A549 (cell line): ENCODE measurements around the gene MGLL. TPM values are rescaled to one million over a fixed set of nuclear protein-coding genes. Genes with fewer than 3 reads are reported as not detected.

ENCODE experiments used
- ATAC-seq, 2 experiments: fragments of 200-7000 bp in 1 of 2; fragments of >200 bp in 1 of 2; cut with Nextera tagmentation in 1 of 2; cut with Tn5 transposase in 1 of 2; 3 replicates each; pipeline versions ENCODE4 v1.8.0 to v1.9.1; 2018 to 2020; ENCODE audit warnings: mild to moderate bottlenecking in 1 of 2, moderate library complexity in 1 of 2
- CTCF ChIA-PET: fragments of 300-600 bp; sonication (Branson Sonifier 250); formaldehyde crosslinking; extraction: SDS; loops from one replicate; lab custom pipeline; 2021; ENCODE audit warnings: antibody characterized with exemption, inconsistent platforms; lab: Yijun Ruan, JAX
- POLR2A ChIA-PET: fragments of 350-600 bp; formaldehyde crosslinking; extraction: SDS; loops from one replicate; lab custom pipeline; 2021; ENCODE audit warnings: antibody characterized with exemption, inconsistent platforms; lab: Yijun Ruan, JAX
- DNase-seq, 2 experiments: peaks; one replicate each; pipeline versions ENCODE4 v3.0.0 to v3.0.0-alpha.2; 2011 to 2016; ENCODE audit warnings: low read depth in 1 of 2, low spot score in 1 of 2
- FAIRE-seq: peaks from 2 replicates; lab custom pipeline; 2011; peaks lifted over from hg19 to GRCh38; lab: Jason Lieb, UNC
- H3K27ac ChIP-seq, 2 experiments: fragments of >200 bp; sonication (Bioruptor Twin); formaldehyde crosslinking; 3 replicates each; pipeline ENCODE4 v1.5.1; 2016 to 2017
- H3K4me1 ChIP-seq: fragments of >200 bp; sonication (Bioruptor Twin); formaldehyde crosslinking; 3 replicates; pipeline ENCODE4 v1.6.1; 2016
- H3K4me2 ChIP-seq: fragments of >200 bp; sonication (Bioruptor Twin); formaldehyde crosslinking; 3 replicates; pipeline ENCODE4 v1.6.1; 2016
- H3K4me3 ChIP-seq: fragments of >200 bp; sonication (Bioruptor Twin); formaldehyde crosslinking; 3 replicates; pipeline ENCODE4 v1.5.1; 2016
- H3K9me3 ChIP-seq: fragments of >200 bp; sonication (Bioruptor Twin); formaldehyde crosslinking; 3 replicates; pipeline ENCODE4 v1.6.1; 2016
- CBX2 ChIP-seq: fragments of 200-600 bp; sonication (generic); IDR thresholded peaks from 2 replicates; pipeline ENCODE4 v1.6.1; 2016; ENCODE audit warnings: low read depth, mild to moderate bottlenecking, borderline replicate concordance
- CBX8 ChIP-seq: fragments of 200-600 bp; sonication (generic); IDR thresholded peaks from 2 replicates; pipeline ENCODE4 v1.6.1; 2016
- HDAC2 ChIP-seq: fragments of 200-600 bp; sonication (generic); IDR thresholded peaks from 2 replicates; pipeline ENCODE4 v1.6.1; 2016
- HES2 ChIP-seq: fragments of >200 bp; sonication (Bioruptor Twin); formaldehyde crosslinking; IDR thresholded peaks from 2 replicates; pipeline ENCODE4 v1.6.1; 2016
- HOXA7 ChIP-seq: fragments of 250-450 bp; sonication (Bioruptor Pico); IDR thresholded peaks from 2 replicates; pipeline ENCODE4 v1.5.0; 2020; ENCODE audit warnings: mild to moderate bottlenecking, moderate library complexity
- HOXB13 ChIP-seq: fragments of 250-450 bp; sonication (Bioruptor Pico); IDR thresholded peaks from 2 replicates; pipeline ENCODE4 v1.5.0; 2020; ENCODE audit warnings: low read depth, mild to moderate bottlenecking, moderate library complexity
- JUNB ChIP-seq: fragments of >200 bp; sonication (Bioruptor Twin); formaldehyde crosslinking; IDR thresholded peaks from 2 replicates; pipeline ENCODE4 v1.6.1; 2016
- KDM1A ChIP-seq: fragments of 200-600 bp; sonication (generic); IDR thresholded peaks from 2 replicates; pipeline ENCODE4 v1.6.1; 2016; ENCODE audit warnings: low read depth, mild to moderate bottlenecking
- POLR2A ChIP-seq: IDR thresholded peaks from 2 replicates; pipeline ENCODE4 v1.6.1; 2012; ENCODE audit warnings: mild to moderate bottlenecking, low read length
- RAD21 ChIP-seq, 2 experiments: fragments of >200 bp in 1 of 2; sonication (Bioruptor Twin) in 1 of 2; formaldehyde crosslinking in 1 of 2; IDR thresholded peaks in 1 of 2; conservative IDR thresholded peaks in 1 of 2; 2 replicates in 1 of 2; 3 replicates in 1 of 2; pipeline ENCODE4 v1.6.1; 2012 to 2018; ENCODE audit warnings: inconsistent platforms in 1 of 2
- REST ChIP-seq: fragments of 200-600 bp; sonication (generic); IDR thresholded peaks from 2 replicates; pipeline ENCODE4 v1.6.1; 2016; ENCODE audit warnings: antibody characterized with exemption, mild to moderate bottlenecking, moderate library complexity
- TFCP2L1 ChIP-seq: fragments of 250-450 bp; sonication (Bioruptor Pico); IDR thresholded peaks from 2 replicates; pipeline ENCODE4 v1.5.0; 2021; ENCODE audit warnings: mild to moderate bottlenecking
- ZNF302 ChIP-seq: fragments of 250-450 bp; sonication (Bioruptor Pico); IDR thresholded peaks from 2 replicates; pipeline ENCODE4 v1.9.0; 2021; ENCODE audit warnings: inconsistent platforms, mild to moderate bottlenecking, moderate library complexity
- WGBS: methylation state at CpG from one replicate; pipeline ENCODE4 v1.1.6; 2017; ENCODE audit errors: missing lambda C conversion rate; 5-methylcytosine and 5-hydroxymethylcytosine counted together
- polyA plus RNA-seq, 4 experiments: library from polyadenylated mRNA; depleted of rRNA in 3 of 4; stranded (reverse); fragments of >200 nt; fragmentation: RNase III in 1 of 4; extraction: RNeasy Plus Mini Kit Qiagen cat#74134 plus additional on column Dnase treatment in 1 of 4; gene quantifications; 2 replicates in 3 of 4; 3 replicates in 1 of 4; pipeline ENCODE4 v1.2.3, GENCODE V29; 2011 to 2017
- TF ChIP-seq, protein P1 (sequence below): fragments of 450-650 bp; IDR thresholded peaks from 2 replicates; pipeline ENCODE4 v1.6.1; 2014; ENCODE audit warnings: antibody characterized with exemption
- TF ChIP-seq, protein P2 (sequence below): fragments of 150-350 bp; IDR thresholded peaks from 2 replicates; pipeline ENCODE4 v1.6.1; 2014; ENCODE audit warnings: low read depth, mild to moderate bottlenecking, low read length

The MGLL gene
- polyA plus RNA-seq, 2 of the 4 experiments (the other 2 are of a cell fraction) = 38.5 to 41.5 TPM

DNA sequence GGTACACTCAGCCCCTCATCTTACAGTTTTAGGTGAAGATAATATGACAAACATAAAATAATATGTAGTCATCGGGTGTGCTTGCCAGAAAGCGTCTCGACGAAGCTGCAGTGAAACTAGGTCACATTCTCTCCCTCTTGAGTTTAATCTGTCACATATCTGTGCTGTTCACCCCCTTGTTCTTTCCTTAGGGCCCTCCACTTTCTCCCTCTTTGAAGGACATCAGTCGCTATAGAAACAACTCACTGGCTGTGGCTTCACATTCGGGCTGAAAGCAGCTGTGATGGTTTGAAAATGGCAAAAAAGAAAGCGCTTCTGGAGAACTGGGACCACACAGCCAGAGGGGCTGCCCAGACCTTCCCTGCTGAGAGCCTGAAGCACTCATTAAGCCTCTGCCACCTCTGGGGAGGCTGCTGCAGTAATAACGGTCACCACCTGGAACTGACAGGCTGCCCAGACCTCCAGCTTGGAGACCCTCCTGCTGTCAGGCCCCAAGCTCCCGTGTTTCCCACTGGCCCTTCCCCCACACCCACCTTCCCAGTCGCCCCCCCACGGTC lies 99.2 kb downstream of the MGLL start:
- POLR2A ChIA-PET = no interaction called here
- H3K4me3 ChIP-seq = no peak overlapping the region
- WGBS = 91% methylated on average over 11 of the region's 11 CpGs
- no peak for FAIRE-seq
- no peak for ATAC-seq
- H3K4me2 ChIP-seq = no peak overlapping the region
- DNase-seq = no peak
- no peaks in the 10 kb centered on the region for H3K4me1 ChIP-seq
- CTCF ChIA-PET = interaction anchor here (0.6 to 1.5 kb wide), 4 partner anchors 17 to 39 kb away, joined by 3 to 5 read pairs (median 4); no protein-coding TSS in a partner anchor
- no peaks in the 10 kb centered on the region for H3K9me3 ChIP-seq
- no peak overlapping the region for H3K27ac ChIP-seq
- TF ChIP-seq JUNB (no peak), CBX8 (no peak), HDAC2 (no peak), HOXB13 (CRISPR knock-in tag) (no peak), TFCP2L1 (CRISPR knock-in tag) (no peak), CBX2 (no peak), KDM1A (no peak), REST (no peak), RAD21 (conservative IDR thresholded peaks at IDR 0.05 in 1 of 2, IDR thresholded peaks at IDR 0.05 in 1 of 2) (no peak)

- CTCF ChIA-PET = interaction anchor here (0.6 kb wide), 1 partner anchor 28 kb away, joined by 5 read pairs; no protein-coding TSS in a partner anchor
- no peak overlapping the region for H3K4me3 ChIP-seq
- WGBS = 80% methylated on average over 13 of the region's 13 CpGs
- H3K4me2 ChIP-seq = no peak overlapping the region
- no peak for DNase-seq
- TF ChIP-seq HES2 (no peak), JUNB (no peak), POLR2A (no peak), ZNF302 (CRISPR knock-in tag) (no peak), HOXA7 (CRISPR knock-in tag) (no peak), HDAC2 (no peak)
- TF ChIP-seq, protein P1, sequence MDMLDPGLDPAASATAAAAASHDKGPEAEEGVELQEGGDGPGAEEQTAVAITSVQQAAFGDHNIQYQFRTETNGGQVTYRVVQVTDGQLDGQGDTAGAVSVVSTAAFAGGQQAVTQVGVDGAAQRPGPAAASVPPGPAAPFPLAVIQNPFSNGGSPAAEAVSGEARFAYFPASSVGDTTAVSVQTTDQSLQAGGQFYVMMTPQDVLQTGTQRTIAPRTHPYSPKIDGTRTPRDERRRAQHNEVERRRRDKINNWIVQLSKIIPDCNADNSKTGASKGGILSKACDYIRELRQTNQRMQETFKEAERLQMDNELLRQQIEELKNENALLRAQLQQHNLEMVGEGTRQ = no peak
- TF ChIP-seq, protein P2, sequence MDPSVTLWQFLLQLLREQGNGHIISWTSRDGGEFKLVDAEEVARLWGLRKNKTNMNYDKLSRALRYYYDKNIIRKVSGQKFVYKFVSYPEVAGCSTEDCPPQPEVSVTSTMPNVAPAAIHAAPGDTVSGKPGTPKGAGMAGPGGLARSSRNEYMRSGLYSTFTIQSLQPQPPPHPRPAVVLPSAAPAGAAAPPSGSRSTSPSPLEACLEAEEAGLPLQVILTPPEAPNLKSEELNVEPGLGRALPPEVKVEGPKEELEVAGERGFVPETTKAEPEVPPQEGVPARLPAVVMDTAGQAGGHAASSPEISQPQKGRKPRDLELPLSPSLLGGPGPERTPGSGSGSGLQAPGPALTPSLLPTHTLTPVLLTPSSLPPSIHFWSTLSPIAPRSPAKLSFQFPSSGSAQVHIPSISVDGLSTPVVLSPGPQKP = no peak
- H3K9me3 ChIP-seq = no peaks in the 10 kb centered on the region
- no peak for ATAC-seq
- no peak for FAIRE-seq
- no peak overlapping the region for H3K27ac ChIP-seq
- POLR2A ChIA-PET = no interaction called here
- H3K4me1 ChIP-seq = no peaks in the 10 kb centered on the region
These were observed 100.1 kb downstream of the MGLL start for GRCh38 chr3:127722091-127722784.
